Ishikawa (cell line): Measurements from ENCODE around the gene SATB1.

Experiments
- CEBPB ChIP-seq: IDR thresholded peaks from 2 replicates; pipeline ENCODE4 v1.6.1; 2012
- CREB1 ChIP-seq: IDR thresholded peaks from 2 replicates; pipeline ENCODE4 v1.6.1; 2012; ENCODE audit warnings: low read depth
- EGR1 ChIP-seq: IDR thresholded peaks from 2 replicates; pipeline ENCODE4 v1.6.1; 2012
- EP300 ChIP-seq: IDR thresholded peaks from 2 replicates; pipeline ENCODE4 v1.6.1; 2012; ENCODE audit warnings: borderline replicate concordance
- MAX ChIP-seq: IDR thresholded peaks from 2 replicates; pipeline ENCODE4 v1.6.1; 2012
- NFIC ChIP-seq: IDR thresholded peaks from 2 replicates; pipeline ENCODE4 v1.6.1; 2012
- RAD21 ChIP-seq: IDR thresholded peaks from 2 replicates; pipeline ENCODE4 v1.6.1; 2012; ENCODE audit warnings: low read depth
- REST ChIP-seq: IDR thresholded peaks from 2 replicates; pipeline ENCODE4 v1.6.1; 2012; ENCODE audit warnings: low read depth, mild to moderate bottlenecking
- TAF1 ChIP-seq: IDR thresholded peaks from 2 replicates; pipeline ENCODE4 v1.6.1; 2012; ENCODE audit warnings: low read depth, mild to moderate bottlenecking
- TCF12 ChIP-seq: IDR thresholded peaks from 2 replicates; pipeline ENCODE4 v1.6.1; 2012; ENCODE audit warnings: low read depth
- TEAD4 ChIP-seq: IDR thresholded peaks from 2 replicates; pipeline ENCODE4 v1.6.1; 2012
- USF1 ChIP-seq: IDR thresholded peaks from 2 replicates; pipeline ENCODE4 v1.6.1; 2012
- YY1 ChIP-seq: IDR thresholded peaks from 2 replicates; pipeline ENCODE4 v1.6.1; 2012; ENCODE audit warnings: low read depth

- TF ChIP-seq YY1 (no peak), EP300 (no peak), TAF1 (no peak), MAX (no peak), RAD21 (no peak), NFIC (no peak), REST (no peak), USF1 (no peak), TCF12 (no peak), CREB1 (no peak), TEAD4 (no peak), EGR1 (no peak), CEBPB (no peak)
These were observed 7.6 kb upstream of the SATB1 start for GRCh38 chr3:18432752-18433151.
